ENCODE data around the gene HMGCS2.
"Not testable (repeated sequence)": the region's sequence is repeated elsewhere in the genome, so short reads cannot be mapped to it uniquely, and the experiment has no call there.

Gene HMGCS2

DNA sequence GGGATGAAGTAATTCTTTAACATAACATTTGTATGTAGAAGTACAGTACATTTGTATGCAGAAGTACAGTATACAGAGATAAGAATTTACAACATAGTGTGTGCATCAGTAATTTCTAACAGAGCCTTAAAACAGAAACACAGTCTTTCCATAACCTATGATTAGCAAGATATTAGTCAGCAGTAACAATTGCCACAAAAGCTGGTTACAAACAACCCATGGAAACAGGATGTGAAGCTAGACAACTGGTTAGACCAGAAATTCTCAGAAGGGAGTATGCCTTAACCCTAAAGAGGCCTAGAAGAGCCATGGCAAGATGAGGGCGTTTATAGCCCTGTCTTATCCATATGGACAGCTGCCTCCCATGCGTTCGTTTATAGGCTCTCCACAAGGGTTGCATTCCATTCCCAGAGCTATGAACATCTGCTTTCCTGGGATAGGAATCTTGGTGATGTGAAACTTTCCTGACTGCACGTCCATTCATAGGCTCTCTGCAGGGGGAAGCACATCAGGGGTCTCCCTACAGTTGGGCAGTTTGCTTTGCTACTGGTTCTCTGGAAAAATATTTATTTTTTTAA, 17.9 kb upstream of the HMGCS2 start:
- DNase-seq = not testable (repeated sequence)

DNA sequence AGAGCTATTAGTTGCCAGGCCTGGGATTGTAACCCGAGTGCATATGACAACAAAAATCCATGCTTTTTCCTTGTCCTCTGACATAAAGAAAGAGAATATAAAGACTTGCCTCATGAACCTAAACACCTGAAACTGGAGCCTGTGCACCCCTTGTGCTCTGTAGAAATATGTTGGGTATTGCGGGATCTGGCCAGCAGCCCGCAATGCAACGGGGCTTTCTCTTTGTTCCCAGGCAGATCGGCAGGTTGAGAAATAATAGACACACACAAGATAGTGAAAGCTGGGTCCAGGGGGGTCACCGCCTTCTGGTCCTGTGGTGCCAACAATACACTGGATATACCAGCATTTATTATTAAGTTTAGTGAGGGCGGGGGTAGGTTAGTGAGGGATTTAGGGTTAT, 17.3 kb upstream of the HMGCS2 start:
- not testable (repeated sequence) for DNase-seq

DNA sequence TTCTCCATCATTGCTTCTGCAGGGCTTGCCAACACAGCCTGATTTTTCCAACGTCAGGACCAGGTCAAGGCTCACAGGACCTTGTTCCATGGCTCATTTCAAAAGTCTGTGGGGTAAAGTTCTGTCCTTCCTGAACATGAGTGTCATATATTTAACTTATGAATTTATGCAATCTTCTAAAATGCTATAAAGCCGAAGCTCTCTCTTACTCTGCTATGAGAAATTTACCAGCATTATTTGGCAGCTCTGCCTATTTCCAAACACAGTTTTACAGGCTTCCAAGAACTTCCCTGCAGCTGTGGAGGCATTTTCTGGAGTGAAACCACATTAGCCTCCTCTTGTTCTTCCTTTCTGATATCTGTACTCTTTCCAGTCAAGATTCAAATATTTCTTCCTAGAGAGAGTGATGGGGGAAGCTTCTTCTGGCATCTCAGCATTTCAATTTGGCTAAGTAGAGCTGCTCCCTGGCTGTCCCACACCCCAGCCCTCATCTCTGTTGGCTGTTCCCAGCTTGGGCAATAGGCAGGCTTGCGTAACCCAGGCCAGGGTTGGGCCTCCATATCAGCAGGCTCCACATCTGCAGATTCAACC, 15.6 kb upstream of the HMGCS2 start:
- no peak for DNase-seq

DNA sequence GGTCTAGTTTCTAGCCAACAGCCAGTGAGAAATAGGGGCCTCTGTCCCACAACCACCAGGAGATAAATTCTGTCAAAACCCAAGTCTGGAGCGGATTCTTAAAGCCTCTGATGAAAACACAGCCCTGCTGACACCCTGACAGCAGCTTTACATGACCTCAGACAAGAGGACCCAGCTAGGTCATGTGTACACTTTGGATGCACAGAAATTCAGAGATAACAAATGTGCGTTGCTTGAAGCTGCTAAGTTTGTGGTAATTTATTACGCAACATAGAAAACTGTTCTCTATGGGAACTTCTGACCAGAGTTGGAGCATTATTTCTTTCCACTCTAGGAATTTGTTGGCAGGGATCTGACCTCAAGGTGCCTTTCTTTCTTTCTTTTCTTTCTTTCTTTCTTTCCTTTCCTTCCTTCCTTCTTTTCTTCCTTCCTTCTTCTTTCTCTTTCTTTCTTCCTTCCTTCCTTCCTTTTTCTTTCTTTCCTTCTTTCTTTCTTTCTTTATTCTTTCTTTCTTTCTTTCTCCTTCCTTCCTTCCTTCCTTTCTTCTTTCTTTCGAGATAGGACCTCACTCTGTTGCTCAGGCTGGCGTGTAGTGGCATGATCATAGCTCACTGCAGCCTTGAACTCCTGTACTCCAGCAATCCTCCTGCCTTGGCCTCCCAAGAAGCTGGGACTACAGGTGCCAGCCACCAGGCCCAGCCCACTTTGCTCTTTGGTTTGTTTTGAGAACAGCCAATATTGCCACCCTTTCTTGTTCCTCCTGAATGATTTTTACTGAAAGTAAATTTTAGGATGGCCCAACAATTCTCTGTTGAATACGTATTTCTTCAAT, 14.9 kb upstream of the HMGCS2 start:
- no peak for DNase-seq

DNA sequence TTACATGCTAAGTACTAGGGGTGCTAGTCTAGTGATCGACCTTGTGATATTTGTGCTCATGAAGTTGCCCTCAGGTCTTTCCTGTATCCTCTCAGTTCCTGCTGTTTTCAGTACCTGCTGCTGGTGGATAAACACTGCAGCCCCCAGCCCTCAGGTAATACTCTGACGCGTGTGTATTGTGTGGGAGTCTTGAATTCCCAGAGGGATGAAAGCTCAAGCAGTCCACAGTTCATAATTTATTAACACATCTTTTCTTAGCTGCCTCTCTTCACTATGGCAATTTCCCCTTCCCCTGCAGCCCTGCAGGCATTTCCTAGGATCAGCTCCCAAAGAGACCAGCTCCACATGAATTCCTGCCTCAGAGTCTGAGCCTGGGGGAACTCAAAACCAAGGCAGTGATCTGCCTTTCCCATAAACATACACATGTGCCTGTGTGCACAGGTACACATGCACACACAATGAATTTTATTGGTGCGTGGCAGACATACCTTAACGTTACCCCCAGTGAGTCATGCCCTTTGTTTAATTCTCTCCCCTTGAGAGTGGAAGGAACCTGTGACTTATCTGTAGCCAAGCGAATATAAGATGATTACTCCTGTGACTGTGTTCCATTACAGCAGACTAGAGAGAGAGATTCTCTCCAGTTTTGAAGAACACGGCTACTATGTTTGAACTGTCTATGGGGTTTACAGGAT, 14.1 kb upstream of the HMGCS2 start:
- DNase-seq = no peak

DNA sequence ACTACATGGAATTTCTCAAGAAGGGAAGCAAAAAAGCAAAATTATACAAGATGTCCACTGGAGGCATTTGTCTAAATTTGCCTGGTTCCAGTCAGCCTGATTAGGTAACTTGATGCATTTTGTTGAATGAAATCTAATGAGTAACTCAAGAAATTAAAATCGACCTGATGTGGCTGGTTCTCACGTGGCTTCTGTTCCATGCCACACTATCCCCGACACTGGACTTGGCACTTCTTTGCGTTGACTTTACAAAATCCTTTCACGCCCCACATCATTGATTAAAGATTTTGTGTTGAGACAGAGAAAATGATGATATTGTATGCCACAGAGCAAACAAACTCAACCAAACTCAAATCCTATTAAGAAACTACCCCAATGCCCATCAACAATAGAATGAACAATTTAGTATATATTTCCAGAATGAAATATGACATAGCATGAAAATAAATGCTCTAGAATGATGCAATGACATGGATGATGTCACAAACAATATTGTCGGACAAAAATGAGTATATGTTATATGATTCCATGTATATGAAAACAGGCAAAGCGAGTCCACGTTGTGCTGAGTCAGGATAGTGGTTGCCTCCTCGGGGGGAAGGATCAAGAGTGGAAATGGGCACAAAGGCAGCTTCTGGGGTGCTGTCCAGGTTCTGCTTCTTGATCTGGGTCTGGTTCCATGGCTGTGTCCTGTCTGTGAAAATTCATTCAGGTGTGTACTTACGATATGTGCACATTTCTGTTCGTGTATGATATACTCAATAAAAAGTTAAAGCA, 12.9 kb upstream of the HMGCS2 start:
- no peak for DNase-seq

DNA sequence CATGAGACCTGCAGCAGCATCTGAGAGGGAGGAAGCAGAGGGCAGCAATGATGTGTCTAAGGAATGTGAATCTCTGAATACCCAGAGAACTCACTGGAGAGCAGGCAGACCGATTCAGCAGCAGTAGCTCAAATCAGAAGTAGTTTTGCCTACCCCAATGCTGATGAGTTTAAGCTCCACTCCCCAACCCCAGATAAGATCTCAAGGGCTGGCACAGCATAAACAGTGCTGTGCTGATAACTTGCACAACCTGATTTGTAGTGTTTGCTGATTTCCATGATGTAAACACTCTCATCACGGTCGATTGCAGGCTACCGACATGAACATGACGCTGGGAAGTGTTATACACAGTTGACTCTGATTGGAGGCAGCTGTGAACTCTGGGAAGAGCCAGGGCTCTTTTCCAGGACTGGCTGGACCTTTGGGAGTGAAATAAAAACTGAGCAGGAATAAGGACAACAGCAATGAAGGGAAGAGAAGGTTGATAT, 11.2 kb upstream of the HMGCS2 start:
- no peak for DNase-seq

DNA sequence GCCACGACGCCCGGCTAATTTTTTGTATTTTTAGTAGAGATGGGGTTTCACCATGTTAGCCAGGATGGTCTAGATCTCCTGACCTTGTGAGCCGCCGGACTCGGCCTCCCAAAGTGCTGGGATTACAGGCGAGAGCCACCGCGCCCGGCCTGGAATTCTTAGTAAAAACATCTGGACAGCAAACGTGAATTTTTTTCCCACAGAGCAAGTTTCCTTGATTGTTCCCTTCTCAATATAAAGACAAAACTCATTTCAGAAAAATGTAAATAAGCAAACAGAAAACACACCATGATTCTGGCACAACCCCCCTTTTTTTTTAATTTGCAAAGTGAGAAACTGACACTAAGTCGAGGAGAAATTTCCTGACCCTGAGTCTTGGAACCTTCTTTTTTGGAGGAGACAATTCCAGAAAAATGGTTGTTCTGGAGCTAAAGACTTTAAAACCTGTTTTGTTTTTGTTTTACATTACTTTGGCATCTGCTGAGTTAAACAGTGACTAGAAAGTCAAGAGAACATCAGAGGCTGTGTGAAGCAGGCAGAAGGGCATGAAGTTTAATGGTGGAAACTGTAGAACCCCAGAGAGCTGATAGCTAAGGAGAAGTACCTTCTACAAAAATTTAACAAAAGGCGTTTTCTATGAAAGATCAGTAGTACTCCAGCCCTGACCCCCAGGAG, 10.3 kb upstream of the HMGCS2 start:
- DNase-seq = no peak

DNA sequence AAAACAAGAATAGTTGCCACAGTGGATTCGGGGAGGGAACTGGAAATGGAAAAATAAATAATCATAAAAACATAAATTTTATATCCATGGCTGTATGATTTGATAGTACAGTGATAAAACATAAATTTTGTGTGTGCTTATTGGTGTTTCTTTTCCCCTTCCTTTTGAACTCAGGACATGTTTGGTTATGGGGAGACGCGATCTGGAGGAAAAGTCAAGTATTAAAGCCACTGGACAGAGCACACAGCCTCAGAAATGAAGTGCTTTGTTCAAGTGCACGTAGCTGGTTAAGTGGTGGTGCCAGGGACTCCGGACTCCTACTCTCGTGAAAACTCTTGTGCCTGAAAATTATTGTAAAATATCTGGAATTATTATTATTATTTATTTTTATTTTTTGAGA, 9.7 kb upstream of the HMGCS2 start:
- DNase-seq = no peak

DNA sequence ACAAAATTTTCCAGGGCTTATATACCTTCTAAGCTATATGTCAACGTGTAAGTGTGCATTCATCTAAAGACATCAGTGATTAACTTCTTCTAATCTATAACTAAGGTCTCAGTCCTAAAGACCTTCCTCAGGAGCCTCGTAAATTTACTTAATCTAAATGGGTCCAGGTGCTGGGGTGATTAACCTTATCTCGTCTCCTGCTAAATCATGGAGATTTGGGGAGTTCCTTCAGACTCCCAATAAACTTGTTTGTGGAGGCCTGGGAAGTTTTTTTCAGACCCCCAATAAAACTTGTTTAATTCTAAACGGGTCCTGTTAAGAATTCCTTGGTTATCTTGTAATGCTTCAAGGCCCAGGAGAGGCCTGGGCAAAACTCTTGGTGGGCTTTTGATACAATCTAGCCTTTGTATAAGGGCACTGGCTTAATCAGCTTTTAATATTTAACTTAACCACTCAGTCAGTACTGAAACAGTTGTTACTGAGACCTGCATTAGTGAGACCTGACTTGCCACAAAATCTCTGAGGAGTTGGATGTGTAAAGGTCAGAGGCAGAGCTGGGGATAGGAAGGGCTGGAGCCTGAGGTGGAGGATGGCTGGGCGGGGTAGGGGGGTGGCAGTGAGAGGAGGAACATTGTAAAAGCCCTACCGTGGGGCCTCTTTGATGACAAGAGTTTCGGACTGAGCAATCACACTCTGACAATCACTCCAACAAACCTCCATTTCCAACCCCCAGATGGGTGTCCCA, 6.2 kb upstream of the HMGCS2 start:
- DNase-seq = no peak

DNA sequence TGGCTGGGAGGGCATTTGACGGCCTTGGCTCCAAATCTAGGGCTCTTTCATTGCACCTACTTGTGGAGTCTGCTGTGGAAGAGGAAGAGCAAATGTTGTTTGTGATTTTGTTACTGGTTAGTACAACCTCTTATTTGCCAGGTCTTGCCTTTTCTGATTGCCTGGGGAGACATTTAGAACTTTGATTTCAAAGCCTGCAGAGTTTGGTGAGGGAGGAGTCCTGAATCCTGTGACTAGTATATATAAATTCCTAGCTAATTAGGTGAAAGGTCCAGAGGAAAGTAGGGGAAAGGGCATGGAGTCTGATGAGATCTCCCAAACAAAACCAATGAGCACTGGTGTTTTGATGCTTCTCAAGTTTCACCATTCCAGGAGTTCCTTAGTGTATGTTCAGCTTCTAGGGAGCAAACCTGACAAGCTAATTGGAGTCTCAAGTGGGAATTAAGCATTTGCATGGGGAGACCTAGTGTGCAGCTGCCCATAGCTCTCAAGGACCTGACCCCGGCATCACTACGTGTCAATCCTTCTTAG, 5.1 kb upstream of the HMGCS2 start:
- DNase-seq = no peak

DNA sequence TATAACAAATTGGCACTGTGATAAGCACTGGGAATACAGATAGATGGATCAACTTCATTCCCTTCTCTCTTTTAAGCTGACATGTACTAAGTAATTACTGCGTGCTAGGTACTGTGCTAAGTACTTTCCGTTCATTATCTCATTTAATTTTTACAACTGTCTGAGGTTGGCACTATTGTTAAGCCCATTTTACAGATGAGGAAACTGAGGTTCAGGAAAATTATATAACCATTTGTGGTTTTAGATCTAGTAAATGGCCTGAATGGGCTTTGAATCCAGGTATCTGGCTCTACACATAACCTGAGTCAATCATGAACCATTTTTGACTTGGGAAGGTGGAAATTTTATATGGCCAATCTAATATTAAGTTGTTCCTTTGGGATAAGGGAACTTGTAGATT, 3.6 kb upstream of the HMGCS2 start:
- no peak for DNase-seq

DNA sequence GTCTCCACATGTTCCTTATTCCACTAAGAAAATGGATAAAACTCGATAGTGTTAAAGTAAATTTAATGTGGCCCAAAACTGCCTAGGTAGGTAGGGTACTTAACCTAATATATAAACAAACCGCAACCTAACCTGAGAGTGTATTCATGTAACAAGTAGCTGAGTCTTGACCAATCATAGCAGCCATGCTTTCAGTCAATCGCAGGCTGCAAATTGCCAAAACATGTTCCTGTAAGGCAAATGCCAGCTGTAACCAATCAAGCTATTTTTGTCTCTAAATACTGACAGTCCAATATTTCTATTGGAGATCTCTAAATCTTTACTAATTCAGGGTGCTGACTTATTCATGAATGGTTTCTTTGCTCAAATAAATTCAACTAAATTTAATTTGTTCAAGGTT, 3.1 kb upstream of the HMGCS2 start:
- no peak for DNase-seq

DNA sequence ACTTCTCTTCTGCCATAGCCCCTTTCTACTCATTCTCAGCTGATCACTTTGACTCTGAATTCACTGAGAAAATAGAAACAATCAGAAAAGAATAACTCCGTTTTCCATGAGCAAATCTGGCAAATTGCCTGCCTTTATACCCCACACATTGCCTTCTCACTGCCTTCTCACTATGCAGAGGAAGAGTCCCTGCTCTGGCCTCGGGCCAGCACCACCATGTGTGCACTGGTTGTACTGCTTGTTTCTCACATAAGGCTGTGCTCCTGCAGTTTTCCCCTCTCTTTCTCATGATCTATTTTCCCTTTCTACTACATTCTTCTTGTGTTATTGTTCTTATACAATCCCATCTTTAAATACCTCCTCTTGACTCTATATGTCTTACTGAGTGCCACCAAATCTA, 2.3 kb upstream of the HMGCS2 start:
- no peak for DNase-seq

DNA sequence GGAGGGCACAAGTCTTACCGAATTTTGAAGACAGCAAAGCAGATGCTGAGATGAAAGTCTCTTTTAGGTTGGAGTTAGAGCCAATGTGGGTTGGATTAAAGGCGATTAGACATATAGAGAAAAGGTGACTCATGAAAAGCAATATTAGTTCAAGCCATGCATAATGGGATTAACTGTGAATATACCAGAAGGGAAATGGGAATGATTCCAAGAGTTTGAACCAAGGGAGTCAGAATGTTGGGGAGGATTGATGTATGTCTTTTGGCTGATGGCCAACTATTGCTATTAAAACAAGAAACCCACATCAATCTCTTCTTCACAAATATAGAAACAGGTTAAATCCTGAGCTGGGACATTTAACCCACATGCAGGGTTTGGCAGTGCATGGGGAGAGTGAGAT, 1.2 kb downstream of the HMGCS2 start:
- no peak for DNase-seq

DNA sequence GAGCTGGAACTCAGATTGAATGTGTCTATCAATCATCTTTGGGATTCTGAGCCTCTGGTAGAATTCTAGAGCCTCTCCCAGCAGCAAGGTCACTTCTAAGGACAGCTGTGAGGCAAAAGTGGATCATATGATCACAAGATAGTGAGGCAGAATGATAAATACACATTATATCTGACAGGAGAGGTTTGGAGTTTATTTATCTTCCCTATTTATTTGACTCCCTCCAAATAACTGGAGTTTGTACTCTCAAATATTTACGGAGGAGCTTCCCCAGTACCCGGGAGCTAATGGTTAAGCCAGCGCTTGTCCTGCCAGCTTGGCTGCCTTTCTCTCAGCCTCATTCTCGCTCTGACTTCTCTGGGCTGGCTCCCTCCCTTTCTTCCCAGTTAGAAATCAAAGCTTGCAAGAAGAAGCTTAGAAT, 2.3 kb downstream of the HMGCS2 start:
- DNase-seq = no peak

DNA sequence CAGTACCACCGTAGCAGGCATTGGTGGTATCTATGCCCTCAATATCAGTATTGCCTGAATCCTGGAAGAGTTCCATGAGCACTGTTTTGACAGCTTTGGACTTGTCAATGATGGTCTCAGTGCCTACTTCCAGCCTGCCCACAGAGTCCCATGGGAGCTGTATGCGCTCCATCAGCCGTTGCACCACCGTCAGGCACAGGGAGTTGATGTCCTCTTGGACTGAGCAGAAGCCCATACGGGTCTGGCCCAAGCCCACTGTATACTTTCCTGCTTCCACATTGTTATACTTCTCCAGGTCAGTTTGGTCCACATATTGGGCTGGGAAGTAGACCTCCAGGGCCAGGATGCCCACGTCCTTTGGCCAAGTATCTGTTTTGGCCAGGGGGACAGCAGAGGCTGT, 4.5 kb downstream of the HMGCS2 start:
- DNase-seq = no peak

DNA sequence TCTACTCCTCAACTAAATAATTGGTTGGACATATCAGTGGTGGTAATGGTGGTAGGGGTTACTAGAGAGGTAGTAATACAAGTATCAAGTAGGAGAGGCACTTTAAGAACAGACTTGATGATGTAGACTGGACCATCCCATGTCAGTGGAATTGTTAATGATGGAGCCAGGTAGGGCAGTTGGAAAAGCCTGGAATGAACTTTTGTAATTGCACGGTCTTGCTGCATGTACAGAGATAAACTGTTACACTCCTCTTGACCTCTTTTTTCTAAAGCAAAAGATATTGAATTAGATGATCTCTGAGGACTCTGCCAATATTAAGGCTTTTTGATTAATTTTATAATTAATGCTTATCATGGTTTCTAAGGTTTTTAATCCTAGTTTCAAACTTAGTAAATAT, 5.8 kb downstream of the HMGCS2 start:
- DNase-seq = no peak

DNA sequence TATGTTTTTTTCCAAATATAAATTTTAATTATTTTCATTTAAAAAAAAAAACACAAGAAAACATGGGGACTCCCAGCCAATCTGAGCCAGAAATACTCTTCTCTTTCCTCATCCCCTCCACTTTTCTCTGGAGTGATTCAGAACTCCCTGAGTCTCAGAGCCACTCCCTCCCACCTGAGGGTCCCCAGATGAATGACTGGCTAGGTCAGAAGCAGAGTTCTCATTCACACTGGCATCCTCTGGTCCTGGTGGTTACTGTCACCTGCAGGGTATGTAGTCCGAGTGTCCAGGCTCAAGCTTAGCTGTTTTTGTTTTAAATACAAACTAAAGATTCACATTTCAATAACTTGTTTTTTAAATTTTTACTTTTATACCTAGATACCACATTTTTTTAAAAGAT, 6.3 kb downstream of the HMGCS2 start:
- no peak for DNase-seq

DNA sequence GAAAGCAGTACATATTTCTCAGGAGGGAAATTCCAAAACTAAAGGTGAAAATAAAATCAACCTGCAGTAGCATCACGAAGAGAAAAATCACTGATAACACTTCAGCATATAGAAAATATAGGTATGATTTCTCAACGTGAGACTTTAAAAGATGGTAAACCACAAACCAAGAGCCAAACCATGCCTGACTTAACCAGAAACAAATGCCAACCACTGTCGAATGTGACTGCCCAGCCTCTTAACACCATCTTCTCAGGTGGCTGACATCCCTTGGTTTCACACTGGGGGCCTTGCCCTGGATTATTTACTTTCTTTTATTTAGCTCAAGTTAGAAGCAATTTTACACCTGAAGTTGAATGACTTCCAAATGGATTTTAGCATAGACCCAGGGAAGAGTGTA, 10.1 kb downstream of the HMGCS2 start:
- no peak for DNase-seq

DNA sequence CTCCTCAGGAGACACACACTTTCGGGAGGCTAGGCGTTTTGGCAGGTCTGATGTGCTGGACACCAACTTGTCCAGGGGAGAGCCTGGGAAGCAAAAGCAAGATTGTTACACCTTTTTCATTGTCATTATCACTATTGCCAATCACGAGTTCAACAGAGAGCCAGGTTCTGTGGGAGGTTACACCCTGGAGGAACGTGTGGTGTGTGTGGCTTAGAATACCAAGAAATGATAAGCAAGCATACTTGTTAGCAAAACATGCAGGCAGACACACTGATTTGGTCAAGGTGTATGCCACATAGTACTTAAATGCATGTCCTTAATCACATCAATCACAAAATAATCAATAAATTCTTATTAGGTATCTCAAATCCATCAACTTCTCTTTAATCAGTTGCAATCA, 16.1 kb downstream of the HMGCS2 start:
- DNase-seq = no peak
